A172 (cell line): Measurements from ENCODE around the gene DERL3. TPM values are rescaled to one million over a fixed set of nuclear protein-coding genes. Genes with fewer than 3 reads are reported as not detected.

Experiments used
- DNase-seq: peaks from one replicate; pipeline ENCODE4 v3.0.0-alpha.2; 2015; ENCODE audit warnings: low spot score
- total RNA-seq: library from RNA; depleted of rRNA; stranded (reverse); fragments of >200 nt; shearing (Covaris generic); gene quantifications from 2 replicates; pipeline ENCODE4 v1.2.3, GENCODE V29; 2014

Gene DERL3
- total RNA-seq, 1 experiment from 2014 or later: 0.79 TPM

- no peak for DNase-seq
Measured at GRCh38 chr22:23831261-23831660, 7.5 kb downstream of the DERL3 start.

GRCh38 chr22:23829845-23830372 is 8.9 kb downstream of the DERL3 start:
- DNase-seq: no peak

GRCh38 chr22:23828800-23829680 is 9.8 kb downstream of the DERL3 start:
- DNase-seq: no peak

- DNase-seq: no peak
Measured at GRCh38 chr22:23827351-23827995, 11.3 kb downstream of the DERL3 start.

- no peak for DNase-seq
Measured at GRCh38 chr22:23826510-23827350, 12.1 kb downstream of the DERL3 start.

- DNase-seq: no peak
Measured at GRCh38 chr22:23825246-23825905, 13.4 kb downstream of the DERL3 start.

- DNase-seq: no peak
Measured at GRCh38 chr22:23824476-23825245, 14.1 kb downstream of the DERL3 start.

GRCh38 chr22:23823331-23823791 is 15.4 kb downstream of the DERL3 start:
- DNase-seq: no peak

GRCh38 chr22:23822101-23822671 is 16.6 kb downstream of the DERL3 start:
- DNase-seq: no peak

- DNase-seq: no peak
Measured at GRCh38 chr22:23820748-23821211, 18.0 kb downstream of the DERL3 start.

GRCh38 chr22:23818541-23818940 is 20.3 kb downstream of the DERL3 start:
- no peak for DNase-seq

GRCh38 chr22:23817146-23817545 is 21.7 kb downstream of the DERL3 start:
- DNase-seq: no peak

- DNase-seq: no peak
Measured at GRCh38 chr22:23816156-23816976, 22.4 kb downstream of the DERL3 start.

GRCh38 chr22:23815541-23816155 is 23.2 kb downstream of the DERL3 start:
- no peak for DNase-seq

- no peak for DNase-seq
Measured at GRCh38 chr22:23812378-23812777, 26.4 kb downstream of the DERL3 start.

- DNase-seq: no peak
Measured at GRCh38 chr22:23806837-23807236, 32.0 kb downstream of the DERL3 start.

GRCh38 chr22:23804781-23805291 is 34.0 kb downstream of the DERL3 start:
- DNase-seq: no peak

GRCh38 chr22:23803001-23803819 is 35.6 kb downstream of the DERL3 start:
- no peak for DNase-seq
